GM21529 (cell line): ENCODE data around the gene SATB1.

ENCODE experiments used
- ATAC-seq: cut with Tn5 transposase; IDR thresholded peaks from one replicate; pipeline ENCODE4 v1.9.1; 2021; ENCODE audit not compliant: unreplicated experiment

Gene SATB1

DNA sequence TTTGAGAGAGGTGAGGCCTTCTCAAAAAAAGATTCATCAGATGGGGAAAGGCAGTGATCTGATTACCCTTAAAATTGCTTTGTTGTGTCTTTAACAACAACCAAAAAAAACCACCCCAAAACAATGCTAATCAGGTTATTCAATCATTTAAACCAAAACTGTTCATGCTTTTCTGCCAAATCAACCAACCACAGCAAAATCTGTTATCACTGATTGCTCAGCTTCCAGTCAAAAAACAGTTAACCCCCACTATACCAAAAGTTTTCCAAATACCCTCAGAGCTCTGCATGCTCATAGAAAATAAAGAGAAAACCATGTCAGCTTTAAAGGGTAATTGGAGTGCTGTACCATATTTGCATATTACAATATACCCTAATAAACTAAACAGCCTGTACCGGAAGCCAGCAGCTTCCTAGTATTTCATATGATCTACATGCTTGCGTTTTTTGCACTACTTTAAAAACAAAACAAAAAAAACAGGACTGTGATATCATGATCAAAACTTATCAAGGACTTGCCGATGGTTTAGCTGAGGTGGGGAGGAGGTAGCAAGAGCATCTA lies 22.8 kb downstream of the SATB1 start:
- ATAC-seq, result no peak

DNA sequence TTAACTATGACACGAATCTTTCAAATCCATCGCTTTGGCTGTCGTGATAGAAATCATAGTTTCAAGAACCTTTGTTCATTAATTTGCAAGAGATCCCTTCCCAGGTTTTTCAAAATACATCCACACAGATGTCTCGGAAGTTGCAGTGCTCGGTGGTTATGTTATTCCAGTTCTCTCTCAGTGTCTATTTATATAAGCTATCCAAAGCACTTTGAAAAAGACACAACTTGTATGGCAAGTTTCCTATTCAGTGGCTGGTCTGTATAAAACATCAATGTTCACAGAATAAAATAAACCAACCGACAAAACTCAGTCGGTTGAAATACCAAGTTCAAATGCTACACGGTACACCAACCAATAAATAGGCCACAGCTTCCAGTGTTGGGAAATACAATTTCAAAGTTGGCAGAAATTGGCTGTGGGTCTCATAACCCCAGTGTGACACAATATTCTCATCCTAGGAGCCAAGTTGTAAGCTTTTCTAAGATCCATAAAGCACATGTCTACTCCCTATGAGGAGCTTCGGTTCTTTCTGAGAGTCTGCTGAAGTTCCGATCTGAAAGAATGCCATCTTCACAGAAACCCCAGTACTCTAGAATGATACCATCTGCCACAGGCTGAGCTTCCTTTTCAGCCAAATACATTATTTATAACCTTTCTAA lies 23.7 kb downstream of the SATB1 start:
- ATAC-seq, result no peak

DNA sequence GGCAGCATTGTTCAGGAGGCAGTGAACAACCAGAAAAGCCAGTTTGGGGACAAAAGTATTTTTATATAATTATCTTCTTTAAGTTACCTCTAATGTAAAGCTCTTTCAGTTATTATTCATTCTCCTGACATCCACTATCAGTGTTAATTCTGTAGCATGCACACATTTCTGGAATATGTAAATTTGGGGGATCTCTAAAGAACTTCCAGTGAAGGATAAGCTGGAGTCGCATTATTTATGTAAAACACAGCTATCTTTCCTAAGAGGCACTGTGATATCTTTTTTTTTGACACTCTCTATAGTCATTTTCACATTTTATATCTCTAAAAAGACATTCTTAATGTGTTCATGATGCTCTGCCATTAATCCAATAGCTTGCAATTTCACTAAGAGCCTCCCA lies 26.7 kb downstream of the SATB1 start:
- no peak for ATAC-seq

DNA sequence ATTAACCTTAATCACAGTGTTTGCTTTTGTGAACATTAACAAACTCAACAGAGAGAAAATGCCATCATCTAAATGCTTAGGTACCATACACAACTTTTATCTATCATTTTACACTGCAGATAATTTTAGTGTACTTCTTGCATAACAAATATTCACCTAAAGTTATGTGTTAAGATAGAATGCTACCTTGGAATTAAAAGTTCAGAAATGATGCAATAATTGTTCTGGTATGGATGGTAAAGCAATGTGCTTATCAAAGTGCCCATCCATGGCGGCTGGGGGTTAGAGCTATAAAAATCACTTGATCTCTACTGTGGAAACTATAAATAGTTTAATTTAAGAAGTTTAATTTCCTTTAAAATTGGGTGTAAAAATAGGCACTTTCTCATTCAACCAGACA lies 28.7 kb downstream of the SATB1 start:
- ATAC-seq, result no peak

DNA sequence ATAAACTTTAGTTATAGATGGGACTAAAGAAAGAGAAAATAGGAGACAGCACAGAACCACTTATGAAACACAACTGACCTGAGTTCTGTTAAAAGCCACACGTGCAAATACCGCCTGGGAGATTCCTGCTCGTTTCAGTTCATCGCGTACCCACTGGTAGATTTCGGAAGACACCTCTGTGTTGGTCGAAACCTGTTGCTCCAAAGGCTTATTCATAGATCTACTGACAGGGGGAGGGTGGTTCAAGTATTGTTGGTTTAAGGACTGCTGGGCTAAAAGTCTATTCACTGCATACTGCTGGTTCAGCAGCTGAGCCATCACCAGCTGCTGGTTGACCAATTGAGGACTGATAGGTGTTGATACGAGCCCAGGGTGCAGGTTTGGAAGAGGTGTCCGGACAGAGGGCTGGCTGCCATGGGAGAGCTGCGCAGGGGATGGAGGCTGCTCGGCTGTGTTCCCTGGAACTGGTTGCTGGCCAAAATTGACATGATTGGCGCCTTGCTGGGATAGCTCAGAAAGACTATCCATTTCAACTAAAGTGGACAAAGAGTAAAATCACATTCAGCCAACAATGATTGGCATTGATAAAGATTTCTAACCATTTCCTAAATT lies 30.6 kb downstream of the SATB1 start:
- ATAC-seq, result no peak

DNA sequence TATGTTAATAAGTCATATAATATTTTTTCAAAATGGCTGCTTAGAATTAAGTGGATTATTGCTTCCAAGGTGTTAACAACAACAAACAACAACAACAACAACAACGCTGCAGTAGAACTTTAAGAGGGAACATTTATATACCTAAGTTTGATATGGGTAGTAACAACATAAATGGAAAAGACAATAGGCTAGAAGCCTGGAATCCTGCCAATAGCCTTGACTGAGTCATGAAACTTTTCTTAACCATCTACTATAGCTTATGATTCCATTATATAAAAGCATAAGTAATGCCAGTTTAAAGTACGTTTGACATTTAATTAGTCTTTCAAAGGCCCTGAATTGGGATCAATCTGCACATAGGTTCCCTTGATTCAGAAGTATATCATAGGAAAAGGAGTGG lies 31.2 kb downstream of the SATB1 start:
- no peak for ATAC-seq

DNA sequence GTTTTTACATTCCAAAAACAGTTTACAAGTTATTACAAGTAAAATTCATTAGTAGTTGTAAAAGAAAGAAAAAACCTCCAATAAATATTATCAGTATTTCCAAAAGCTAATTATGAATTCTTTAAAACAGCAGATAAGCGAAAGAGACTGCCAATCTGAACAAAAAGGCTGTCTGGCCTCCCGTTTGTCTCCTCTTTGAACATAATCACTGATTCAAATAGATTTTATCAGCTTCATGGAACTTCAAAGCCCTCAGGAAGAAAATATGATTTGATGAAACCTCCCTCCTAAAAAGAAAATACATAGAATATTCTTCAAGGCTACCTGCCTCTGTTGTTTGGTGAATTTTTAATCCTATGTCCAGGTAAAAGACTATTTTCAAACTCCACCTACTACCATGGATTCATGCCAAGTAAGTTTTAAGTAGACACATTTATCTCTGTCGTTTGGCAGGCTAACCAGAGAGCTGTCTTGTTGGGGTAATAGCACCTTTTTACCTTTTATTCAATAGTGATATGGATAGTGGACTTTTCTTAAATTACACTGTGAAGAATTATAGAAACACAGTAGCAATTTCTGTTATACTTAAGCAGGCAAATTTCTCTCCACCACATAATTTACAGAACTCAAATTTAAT lies 35.0 kb downstream of the SATB1 start:
- no peak for ATAC-seq

DNA sequence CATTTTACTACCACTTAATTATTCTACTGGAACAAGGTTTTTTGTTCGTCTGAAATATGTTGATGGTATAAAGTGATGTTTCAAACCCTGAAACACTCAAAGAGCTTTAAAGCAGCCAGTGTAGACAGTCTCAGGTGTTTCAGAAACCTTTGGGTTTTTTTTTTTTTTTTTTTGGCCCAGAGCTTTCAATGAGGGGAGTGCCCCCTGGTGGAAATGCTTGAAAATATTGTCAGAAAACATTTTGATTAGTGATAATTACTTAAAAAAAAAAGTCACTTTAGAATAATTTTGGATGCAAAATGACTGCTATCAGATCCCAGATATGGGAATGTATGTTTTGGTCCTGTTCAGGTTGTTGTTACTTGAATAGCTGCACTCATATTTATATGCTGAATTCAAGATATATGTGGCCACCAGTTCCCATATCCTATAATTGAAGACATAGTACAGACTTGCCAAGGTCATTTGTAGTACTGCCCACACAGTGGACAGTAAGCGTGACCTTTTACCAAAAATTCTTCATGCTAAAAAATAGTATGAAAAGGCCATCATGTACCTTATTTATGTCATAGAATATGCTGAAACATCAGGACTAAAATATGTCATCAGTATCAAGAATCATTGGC lies 35.9 kb downstream of the SATB1 start:
- ATAC-seq, result no peak

DNA sequence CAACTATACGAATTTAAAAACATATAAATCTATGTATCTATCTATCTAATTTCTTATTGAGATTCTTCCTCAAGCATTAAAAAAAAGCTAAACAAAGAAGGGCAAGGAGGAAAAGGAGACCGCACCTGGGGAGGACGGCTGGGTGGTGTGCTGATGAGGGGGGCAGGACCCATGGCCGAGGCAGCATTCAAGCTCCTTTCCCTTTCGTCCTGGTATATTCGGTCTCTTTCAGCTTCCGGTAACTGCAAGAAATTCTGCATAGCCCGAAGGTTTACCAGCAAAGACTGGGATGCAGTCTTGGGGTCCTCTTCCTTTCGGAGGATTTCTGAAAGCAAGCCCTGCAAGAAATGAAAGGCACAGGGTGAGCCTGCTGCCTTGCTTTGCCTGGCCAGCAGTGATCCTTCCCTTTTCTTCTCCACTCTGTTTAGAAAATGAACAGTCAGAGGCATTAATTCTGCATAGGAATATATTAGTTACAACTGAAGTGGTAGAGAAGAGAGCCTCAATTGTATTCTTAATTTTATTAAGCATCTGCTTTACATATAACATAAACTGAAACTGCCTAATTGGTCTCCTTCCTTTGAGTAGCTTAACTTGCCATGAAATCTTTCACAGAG lies 38.8 kb downstream of the SATB1 start:
- no peak for ATAC-seq

DNA sequence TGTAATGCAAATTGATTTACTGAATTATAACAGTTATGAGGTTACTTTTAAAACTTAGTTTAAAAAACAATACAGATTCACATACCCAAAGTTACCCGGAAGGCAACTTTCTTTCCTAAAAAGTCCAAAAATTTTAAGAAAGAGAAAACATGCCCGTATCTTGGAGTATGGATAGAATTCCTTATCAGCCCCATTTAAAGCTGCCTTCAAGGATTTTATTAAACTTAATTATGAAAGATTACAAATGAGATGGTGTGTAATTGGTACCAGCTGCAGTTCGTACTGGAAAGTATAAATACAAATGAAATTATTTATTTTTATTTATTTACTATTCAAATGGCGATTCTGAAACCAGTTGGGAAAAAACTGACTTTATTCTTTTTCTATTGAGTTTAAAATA lies 39.4 kb downstream of the SATB1 start:
- ATAC-seq, result no peak

DNA sequence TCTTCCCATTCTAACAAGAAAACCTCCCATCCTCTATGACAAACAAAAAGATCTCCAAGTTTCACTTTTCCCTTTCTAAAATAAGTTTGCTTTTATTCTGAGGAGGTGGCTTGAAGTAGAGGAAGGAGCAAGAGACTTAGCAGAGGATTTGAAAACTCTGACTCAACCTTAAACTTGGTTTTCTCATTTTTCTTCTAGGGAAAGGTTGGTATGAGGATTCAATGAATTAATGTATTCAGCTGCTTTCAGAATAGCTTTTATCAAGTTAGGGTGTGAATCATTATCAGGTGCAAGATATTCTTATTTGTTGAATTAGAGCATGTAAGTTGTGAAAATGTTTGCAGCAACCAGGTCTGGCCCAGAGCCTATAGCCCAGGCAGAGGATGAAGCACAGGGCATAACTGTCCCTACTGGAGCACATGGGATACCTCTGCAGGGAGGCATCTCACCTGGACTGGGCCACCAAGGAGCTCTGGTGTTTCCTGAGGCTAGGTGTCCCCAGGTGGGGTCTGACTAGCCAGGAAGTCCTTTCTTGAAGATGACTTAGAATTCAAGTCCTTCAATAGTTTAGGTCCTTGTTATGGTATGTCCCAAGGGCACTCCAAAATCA lies 42.3 kb downstream of the SATB1 start:
- ATAC-seq, result no peak

DNA sequence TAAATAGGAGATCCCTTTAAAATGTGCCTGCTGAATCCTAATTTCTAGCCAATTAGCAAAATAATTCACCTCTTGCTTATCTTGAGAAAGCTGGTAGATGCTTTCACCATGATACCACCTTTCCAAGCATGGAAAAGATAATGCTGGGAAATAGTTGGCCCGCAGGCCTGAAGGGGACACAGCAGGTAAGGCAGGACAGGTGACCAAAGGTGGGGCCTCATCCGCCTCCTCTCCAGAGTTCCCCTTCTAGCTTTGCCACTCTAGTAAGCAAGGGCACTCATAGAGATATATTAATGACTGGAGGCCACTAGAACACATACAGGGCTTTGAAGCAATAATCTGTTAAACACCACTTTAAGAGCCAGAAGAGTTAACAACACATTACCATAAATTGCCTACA lies 45.5 kb downstream of the SATB1 start:
- no peak for ATAC-seq

DNA sequence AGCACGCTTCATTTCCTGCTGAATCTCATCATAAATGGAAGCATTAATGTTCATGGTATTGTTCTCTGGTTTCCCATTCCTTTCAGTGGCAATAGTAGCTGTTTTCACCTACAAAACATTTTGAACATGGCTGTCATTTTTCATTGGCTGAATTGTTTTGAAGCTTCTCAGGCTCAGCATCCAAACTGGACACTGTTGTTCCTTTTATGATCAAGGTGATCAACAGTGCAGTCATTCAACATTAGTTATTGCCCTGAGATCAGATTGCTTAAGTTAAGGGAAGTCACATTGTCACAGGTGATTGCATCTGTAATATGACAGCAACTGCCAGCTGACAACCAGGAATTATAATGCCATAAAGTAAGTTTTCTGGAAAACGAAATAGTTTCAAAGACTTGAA lies 46.9 kb downstream of the SATB1 start:
- ATAC-seq, result no peak

DNA sequence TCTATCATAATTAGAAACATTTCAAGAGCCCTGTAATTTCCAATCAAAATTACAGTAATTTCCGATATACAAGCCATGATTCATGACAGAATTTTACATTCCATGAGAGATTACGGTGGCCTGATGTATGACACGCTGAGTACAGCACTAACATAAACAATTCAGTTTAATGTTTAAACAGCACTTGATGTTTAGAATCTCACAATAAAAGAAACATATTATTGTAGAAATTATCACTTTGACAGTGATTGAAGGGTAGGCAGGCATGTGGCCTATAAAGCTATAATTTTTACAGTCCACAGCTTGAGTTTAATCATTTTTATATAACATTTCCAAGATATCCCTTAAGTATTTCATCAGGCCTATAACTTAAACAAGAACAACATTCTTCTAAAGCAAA lies 48.5 kb downstream of the SATB1 start:
- ATAC-seq, result no peak

DNA sequence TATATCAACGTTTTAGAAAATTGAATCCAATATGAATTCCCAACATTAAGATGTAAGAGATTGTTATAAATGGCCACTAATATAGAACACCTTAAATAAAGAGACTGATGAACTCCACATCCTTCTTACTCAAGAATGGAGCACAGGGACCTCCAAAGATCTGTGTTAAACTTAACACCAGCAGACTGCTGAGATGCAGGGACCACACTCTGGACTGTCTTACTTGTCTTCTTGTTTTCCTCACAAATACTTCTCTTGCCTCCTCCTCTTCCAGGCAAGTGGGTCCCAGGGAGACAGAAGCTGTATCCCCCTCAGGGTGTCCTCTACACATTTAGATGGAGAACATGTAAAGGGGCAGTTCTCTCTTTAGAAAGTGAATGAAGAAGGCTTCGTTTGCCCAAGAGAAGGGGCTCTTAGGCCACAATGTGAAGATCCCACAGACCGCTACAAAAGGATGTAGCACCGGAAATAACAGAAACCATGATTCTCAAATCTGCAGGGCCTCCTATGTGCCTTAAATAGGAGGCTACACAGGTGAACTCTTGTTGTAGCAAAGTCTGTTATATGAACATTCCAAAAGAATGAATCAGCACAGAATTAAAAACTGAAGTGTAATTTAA lies 52.2 kb downstream of the SATB1 start:
- no peak for ATAC-seq

DNA sequence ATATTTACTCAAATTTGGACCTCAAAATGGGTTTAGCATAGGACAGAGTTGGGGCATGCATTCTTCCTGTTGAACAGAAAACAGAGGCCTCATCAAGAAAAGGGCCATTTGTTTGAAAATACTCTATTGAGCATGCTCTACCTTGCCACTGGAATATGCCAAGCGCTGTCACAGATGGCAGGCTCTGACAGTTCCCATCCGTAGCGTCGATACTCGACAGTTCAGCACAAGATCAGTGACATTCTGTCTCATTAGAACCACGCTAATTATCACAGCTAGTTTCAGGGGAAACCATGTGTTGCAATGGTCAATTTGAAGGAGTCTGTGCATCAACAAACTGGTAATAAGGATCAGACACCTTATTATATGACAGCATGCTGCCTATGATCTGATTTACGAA lies 54.5 kb downstream of the SATB1 start:
- ATAC-seq, result no peak

DNA sequence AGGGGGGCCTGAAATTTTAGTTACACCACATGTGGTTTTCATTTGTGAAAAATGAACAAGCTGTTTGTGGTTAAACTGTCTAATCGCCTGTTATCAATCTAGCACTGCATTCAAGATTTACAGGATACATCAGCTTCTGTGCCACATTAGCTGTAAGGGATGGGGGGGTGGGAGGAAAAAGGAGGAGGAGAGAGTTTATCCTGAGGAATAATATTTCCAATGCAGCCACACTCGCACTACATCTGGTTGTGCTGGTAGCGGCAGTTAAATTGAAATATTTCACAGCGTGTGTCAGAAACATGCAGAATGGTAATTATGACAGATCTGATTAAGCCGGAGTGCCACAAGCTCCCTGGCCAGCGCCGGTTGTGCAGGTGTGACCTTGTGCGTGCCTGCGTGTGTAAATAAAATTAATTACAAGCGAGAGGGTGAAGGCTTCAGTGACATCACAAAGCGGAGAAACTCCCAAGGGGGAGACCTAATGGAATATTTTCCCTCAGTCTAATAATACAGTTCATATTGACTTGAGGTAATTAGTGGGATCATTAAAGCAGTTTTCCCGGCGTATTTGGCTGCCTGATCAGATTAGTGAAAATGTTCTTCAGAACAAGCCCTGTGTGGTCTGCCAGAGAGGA lies 55.5 kb downstream of the SATB1 start:
- ATAC-seq, result no peak

DNA sequence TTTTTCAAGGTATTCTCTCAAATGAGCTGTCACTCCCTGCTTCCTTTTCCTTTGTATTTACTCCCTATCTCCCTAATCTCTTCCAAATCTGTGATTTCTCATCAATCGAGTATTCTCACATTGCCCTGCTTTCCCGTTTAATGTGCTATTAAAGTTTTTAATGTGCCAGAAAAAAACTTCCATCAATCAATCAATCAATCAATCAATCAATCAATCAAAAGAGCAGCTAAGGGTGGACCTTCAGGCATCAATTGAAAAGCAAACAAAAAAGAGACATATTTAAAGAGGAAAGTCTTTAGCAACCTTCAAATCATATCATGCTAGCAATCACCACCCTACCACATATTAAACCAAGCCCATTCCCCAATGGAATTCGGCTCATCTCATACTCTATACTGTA lies 58.9 kb downstream of the SATB1 start:
- ATAC-seq, result no peak

DNA sequence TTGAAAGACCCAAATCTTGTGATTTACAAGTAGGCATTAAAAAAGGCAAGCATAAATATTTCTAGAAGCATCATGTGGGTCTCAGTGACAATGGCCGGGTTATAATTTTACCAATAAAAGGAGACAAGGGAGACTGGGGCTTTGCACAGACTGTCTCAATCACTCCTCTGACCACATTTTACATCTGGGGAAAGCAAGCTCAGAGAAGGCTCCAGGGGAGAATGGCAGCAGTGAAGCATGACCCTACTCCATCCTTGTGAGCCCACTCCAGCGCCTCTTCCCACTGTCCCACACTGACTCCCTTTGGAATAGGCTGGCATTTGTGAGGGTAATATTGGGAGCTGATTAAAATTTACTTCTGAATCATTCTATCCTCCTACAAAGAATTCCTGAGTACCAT lies 61.8 kb downstream of the SATB1 start:
- no peak for ATAC-seq

DNA sequence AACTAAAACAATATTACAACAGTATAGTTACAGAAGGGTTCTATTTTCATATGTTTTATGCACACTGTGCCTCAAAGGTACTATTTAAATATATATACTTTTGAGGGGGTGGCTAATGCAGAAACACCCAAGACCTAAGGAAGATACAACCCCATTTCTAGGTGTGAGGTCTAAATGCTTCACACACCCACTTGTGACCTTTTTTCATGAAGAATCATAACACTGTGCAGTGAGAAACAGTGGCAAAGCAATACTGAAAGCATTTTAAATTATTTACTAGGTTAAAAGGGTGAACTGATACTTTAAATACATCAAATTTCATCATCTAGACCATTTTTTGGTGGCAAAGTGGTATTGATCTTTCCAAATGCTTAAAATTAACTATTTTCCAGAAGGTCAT lies 67.4 kb downstream of the SATB1 start:
- no peak for ATAC-seq
